ENCODE results near the gene TMEM179B.
"Not testable (repeated sequence)": the region's sequence is repeated elsewhere in the genome, so short reads cannot be mapped to it uniquely, and the experiment has no call there.

The TMEM179B gene

GRCh38 chr11:62755086-62755615, 32.1 kb upstream of the TMEM179B start:
- Histone ChIP-seq H3K27me3 (ENCODE audit: insufficient read depth, poor library complexity, severe bottlenecking) (no peaks in the 10 kb centered on the region), H3K4me3 (replicated peaks; ENCODE audit: insufficient read depth, low read length) (no peak overlapping the region), H3K27ac (replicated peaks) (no peak overlapping the region)
- no peak for DNase-seq (ENCODE audit: low read depth in 1 of 2, low spot score in 1 of 2)
- TF ChIP-seq REST (IDR thresholded peaks at IDR 0.05; ENCODE audit: insufficient replicate concordance, low read depth) = no peak
- TF ChIP-seq POLR2AphosphoS5 (IDR thresholded peaks at IDR 0.05; ENCODE audit: low read depth) = no peak
- no peak for TF ChIP-seq SPI1 (IDR thresholded peaks at IDR 0.05; ENCODE audit: borderline replicate concordance, low read depth)
- TF ChIP-seq GABPA (IDR thresholded peaks at IDR 0.05; ENCODE audit: low read depth) = no peak
- no peak for TF ChIP-seq CTCF (IDR thresholded peaks at IDR 0.05; ENCODE audit: insufficient read depth, low read length)

GRCh38 chr11:62757846-62758788, 29.1 kb upstream of the TMEM179B start:
- H3K4me3 ChIP-seq (replicated peaks; ENCODE audit: insufficient read depth, low read length) = no peak overlapping the region
- no peak for DNase-seq (ENCODE audit: low read depth in 1 of 2, low spot score in 1 of 2)
- no peaks in the 10 kb centered on the region for H3K27me3 ChIP-seq (ENCODE audit: insufficient read depth, poor library complexity, severe bottlenecking)
- H3K27ac ChIP-seq (replicated peaks) = no peak overlapping the region
- no peak for TF ChIP-seq GABPA (IDR thresholded peaks at IDR 0.05; ENCODE audit: low read depth)
- no peak for TF ChIP-seq POLR2AphosphoS5 (IDR thresholded peaks at IDR 0.05; ENCODE audit: low read depth)
- TF ChIP-seq REST (IDR thresholded peaks at IDR 0.05; ENCODE audit: insufficient replicate concordance, low read depth) = no peak
- no peak for TF ChIP-seq SPI1 (IDR thresholded peaks at IDR 0.05; ENCODE audit: borderline replicate concordance, low read depth)
- TF ChIP-seq CTCF (IDR thresholded peaks at IDR 0.05; ENCODE audit: insufficient read depth, low read length) = no peak

GRCh38 chr11:62760867-62761227, 26.4 kb upstream of the TMEM179B start:
- H3K27me3 ChIP-seq (ENCODE audit: insufficient read depth, poor library complexity, severe bottlenecking); DNase-seq (ENCODE audit: low read depth in 1 of 2, low spot score in 1 of 2): not testable (repeated sequence)
- Histone ChIP-seq H3K27ac (replicated peaks) (peak overlapping the region; percentile 75), H3K4me3 (replicated peaks; ENCODE audit: insufficient read depth, low read length) (peak overlapping the region; percentile 0)

- Histone ChIP-seq H3K27me3 (ENCODE audit: insufficient read depth, poor library complexity, severe bottlenecking) (no peaks in the 10 kb centered on the region), H3K27ac (replicated peaks) (peak overlapping the region; percentile 91), H3K4me3 (replicated peaks; ENCODE audit: insufficient read depth, low read length) (peak overlapping the region; percentile 74)
- DNase-seq (ENCODE audit: low read depth in 1 of 2, low spot score in 1 of 2) = no peak
- TF ChIP-seq REST (IDR thresholded peaks at IDR 0.05; ENCODE audit: insufficient replicate concordance, low read depth) = no peak
- TF ChIP-seq POLR2AphosphoS5 (IDR thresholded peaks at IDR 0.05; ENCODE audit: low read depth) = no peak; the same call in 1 of the 2 replicates
- no peak for TF ChIP-seq GABPA (IDR thresholded peaks at IDR 0.05; ENCODE audit: low read depth)
- TF ChIP-seq SPI1 (IDR thresholded peaks at IDR 0.05; ENCODE audit: borderline replicate concordance, low read depth) = peak; percentile 83
- TF ChIP-seq CTCF (IDR thresholded peaks at IDR 0.05; ENCODE audit: insufficient read depth, low read length) = no peak
Observed at GRCh38 chr11:62770778-62771143, 16.4 kb upstream of the TMEM179B start.

Measured in HL-60 (cell line).